ENCODE data around the gene EPM2AIP1. TPM values are rescaled to one million over a fixed set of nuclear protein-coding genes. Genes with fewer than 3 reads are reported as not detected.

Gene EPM2AIP1
- total RNA-seq, 3 donors from 2014 or later = 9.9 to 21.2 (median 13.6) TPM

DNA sequence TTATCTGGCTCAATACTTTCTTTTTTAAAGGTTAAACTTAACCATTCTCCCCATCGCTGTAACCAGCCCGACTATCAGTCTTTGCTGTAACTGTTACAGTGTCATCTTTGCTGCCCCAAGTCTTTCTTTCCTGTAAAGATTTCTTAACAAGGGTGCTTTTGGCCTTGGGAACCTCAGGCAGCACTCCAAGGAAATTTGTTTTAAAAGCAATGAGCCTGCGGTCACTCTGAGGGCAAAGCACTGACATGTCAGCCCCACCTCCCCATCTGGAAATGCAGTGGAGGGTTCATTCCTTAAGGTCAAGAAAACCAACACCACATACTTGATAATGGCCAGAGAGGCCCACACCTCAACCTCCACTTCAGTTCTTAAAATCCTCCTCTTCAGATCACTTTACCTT is 51.3 kb downstream of the EPM2AIP1 start:
- ATAC-seq (no peak), DNase-seq (no peak)
- H3K4me1 ChIP-seq (ENCODE audit: low read depth) = peaks cover 22% of the 10 kb centered on the region
- no peak overlapping the region for H3K4me3 ChIP-seq
- H3K36me3 ChIP-seq (ENCODE audit: low read depth) = no peaks in the 10 kb centered on the region
- TF ChIP-seq, protein P1, sequence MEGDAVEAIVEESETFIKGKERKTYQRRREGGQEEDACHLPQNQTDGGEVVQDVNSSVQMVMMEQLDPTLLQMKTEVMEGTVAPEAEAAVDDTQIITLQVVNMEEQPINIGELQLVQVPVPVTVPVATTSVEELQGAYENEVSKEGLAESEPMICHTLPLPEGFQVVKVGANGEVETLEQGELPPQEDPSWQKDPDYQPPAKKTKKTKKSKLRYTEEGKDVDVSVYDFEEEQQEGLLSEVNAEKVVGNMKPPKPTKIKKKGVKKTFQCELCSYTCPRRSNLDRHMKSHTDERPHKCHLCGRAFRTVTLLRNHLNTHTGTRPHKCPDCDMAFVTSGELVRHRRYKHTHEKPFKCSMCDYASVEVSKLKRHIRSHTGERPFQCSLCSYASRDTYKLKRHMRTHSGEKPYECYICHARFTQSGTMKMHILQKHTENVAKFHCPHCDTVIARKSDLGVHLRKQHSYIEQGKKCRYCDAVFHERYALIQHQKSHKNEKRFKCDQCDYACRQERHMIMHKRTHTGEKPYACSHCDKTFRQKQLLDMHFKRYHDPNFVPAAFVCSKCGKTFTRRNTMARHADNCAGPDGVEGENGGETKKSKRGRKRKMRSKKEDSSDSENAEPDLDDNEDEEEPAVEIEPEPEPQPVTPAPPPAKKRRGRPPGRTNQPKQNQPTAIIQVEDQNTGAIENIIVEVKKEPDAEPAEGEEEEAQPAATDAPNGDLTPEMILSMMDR (IDR thresholded peaks at IDR 0.05) = no peak
- no peaks in the 10 kb centered on the region for H3K9me3 ChIP-seq
- intact Hi-C loops (cut with DNase I, micrococcal nuclease) = no loop called here

DNA sequence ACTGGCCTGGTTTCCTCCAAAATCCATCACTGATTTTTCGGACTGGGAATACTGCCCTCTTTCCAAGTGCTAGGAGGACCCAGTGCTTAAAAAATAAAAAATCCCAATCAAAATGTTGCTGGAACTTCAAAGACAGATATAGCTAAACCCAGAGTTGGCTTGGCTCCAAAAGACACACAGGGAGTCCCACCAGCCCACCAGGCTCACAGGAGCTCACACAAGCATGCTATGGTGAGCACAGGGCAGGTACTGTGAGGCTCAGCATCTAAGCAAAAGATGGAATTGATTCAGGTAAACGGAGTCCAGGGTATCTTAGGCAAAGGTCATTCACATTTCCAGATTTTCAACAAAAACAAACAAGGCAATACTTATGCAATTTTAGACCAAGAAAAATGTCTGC is 51.8 kb downstream of the EPM2AIP1 start:
- Histone ChIP-seq H3K9me3 (no peaks in the 10 kb centered on the region), H3K36me3 (ENCODE audit: low read depth) (no peaks in the 10 kb centered on the region), H3K4me1 (ENCODE audit: low read depth) (peaks cover 22% of the 10 kb centered on the region), H3K4me3 (no peak overlapping the region)
- TF ChIP-seq, protein P1 (IDR thresholded peaks at IDR 0.05) = no peak
- intact Hi-C loops (cut with DNase I, micrococcal nuclease) = no loop called here
- no peak for DNase-seq
- ATAC-seq = no peak

- intact Hi-C loops (cut with DNase I, micrococcal nuclease) = no loop called here
- ATAC-seq = no peak
Measured at GRCh38 chr3:36937492-36937891, 55.4 kb downstream of the EPM2AIP1 start.

More at GRCh38 chr3:36937492-36937891, 55.4 kb downstream of the EPM2AIP1 start:
- Histone ChIP-seq H3K4me1 (ENCODE audit: low read depth) (peaks cover 7% of the 10 kb centered on the region), H3K36me3 (ENCODE audit: low read depth) (no peaks in the 10 kb centered on the region), H3K4me3 (no peak overlapping the region), H3K9me3 (no peaks in the 10 kb centered on the region)
- no peak for DNase-seq
- TF ChIP-seq, protein P1 (IDR thresholded peaks at IDR 0.05) = no peak

Other genes starting within 250 kb of the EPM2AIP1 start
- gene DCLK3, start 228.6 kb downstream of the EPM2AIP1 start, total RNA-seq = under 1 TPM in 2 of 3 donors, not detected in 1; 0.06 to 0.19 TPM
- gene TRANK1, start 48.1 kb downstream of the EPM2AIP1 start, total RNA-seq = 100 to 1,000 TPM in 1 of 3 donors, 10 to 100 TPM in 2; 78.6 to 163 (median 97.3) TPM
- gene MLH1, start 387 bp upstream of the EPM2AIP1 start, total RNA-seq = 10 to 100 TPM; 15.4 to 25.9 (median 23.7) TPM
- gene LRRFIP2, start 181.5 kb upstream of the EPM2AIP1 start, total RNA-seq = 100 to 1,000 TPM in 2 of 3 donors, 10 to 100 TPM in 1; 89.9 to 136 (median 128) TPM

Measured in mucosa of descending colon (tissue), 3 donors.